OCI-LY3 (cell line): Measurements from ENCODE around the gene ESYT2.

ENCODE experiments used
- CTCF ChIP-seq: fragments of 200-600, 300-600 bp; sonication (generic); IDR thresholded peaks from 2 replicates; pipeline ENCODE4 v1.5.1; 2014; ENCODE audit warnings: antibody characterized with exemption, low read length, low read depth
- EZH2phosphoT487 ChIP-seq: fragments of 200-600 bp; shearing (Covaris generic); IDR thresholded peaks from 2 replicates; pipeline ENCODE4 v1.6.1; 2018; ENCODE audit warnings: antibody characterized with exemption, mixed run types, low read depth

DNA sequence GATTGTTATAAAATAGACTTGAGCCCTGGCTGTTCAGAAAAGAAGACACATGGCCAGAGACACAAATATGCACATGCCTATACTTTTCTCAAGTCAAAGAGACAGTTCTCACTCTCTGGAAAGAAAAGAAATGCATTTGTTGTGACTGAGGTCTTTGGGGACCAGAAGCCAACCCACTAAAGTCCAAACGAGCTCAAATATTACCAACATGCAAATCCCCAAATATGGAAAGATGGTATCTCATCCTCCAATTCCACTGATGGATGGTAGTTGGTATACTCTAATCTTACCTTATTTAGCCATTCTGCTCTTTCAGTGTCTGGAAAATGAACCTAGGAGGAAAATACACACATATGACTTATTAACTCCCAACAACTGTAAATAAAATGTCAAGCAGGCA lies 30.6 kb downstream of the ESYT2 start:
- TF ChIP-seq CTCF (no peak), EZH2phosphoT487 (no peak)
